Gastroesophageal sphincter (tissue), 4 donors: ENCODE results near the gene SLC7A10. TPM values are rescaled to one million over a fixed set of nuclear protein-coding genes. Genes with fewer than 3 reads are reported as not detected.
"Not testable (repeated sequence)": the region's sequence is repeated elsewhere in the genome, so short reads cannot be mapped to it uniquely, and the experiment has no call there.

ENCODE experiments used
- ATAC-seq: fragments of 150-250 bp; one replicate; pipeline ENCODE4 v1.9.1; 2016; ENCODE audit warnings: mild to moderate bottlenecking, moderate library complexity
- H3K27ac ChIP-seq, 4 donors: fragments of 200-600 bp; sonication (generic) in 3 of 4; 1 replicate in 3 of 4; 2 replicates in 1 of 4; pipeline ENCODE4 v1.5.1; 2016 to 2019
- H3K27me3 ChIP-seq: fragments of 200-600 bp; sonication (generic); one replicate; pipeline ENCODE4 v1.5.1; 2019
- H3K36me3 ChIP-seq, 2 donors: fragments of 200-600 bp; sonication (generic); one replicate each; pipeline ENCODE4 v1.5.1; 2019; ENCODE audit warnings: control low read depth in 1 of 2
- H3K4me1 ChIP-seq, 3 donors: fragments of 200-600 bp; sonication (generic); 1 replicate in 2 of 3; 2 replicates in 1 of 3; pipeline ENCODE4 v1.5.1; 2016 to 2019; ENCODE audit warnings: control low read depth in 2 of 3
- H3K4me3 ChIP-seq, 2 donors: fragments of 200-600 bp; sonication (generic); one replicate each; pipeline ENCODE4 v1.5.1; 2019; ENCODE audit warnings: mild to moderate bottlenecking in 1 of 2, moderate library complexity in 1 of 2
- H3K9me3 ChIP-seq, 3 donors: fragments of 200-600 bp; sonication (generic); one replicate each; pipeline ENCODE4 v1.5.1; 2017 to 2019; ENCODE audit warnings: control low read depth in 2 of 3
- CTCF ChIP-seq, 4 experiments: fragments of 200-600 bp in 2 of 4; fragments of 450-650 bp in 2 of 4; sonication (generic) in 1 of 4; IDR thresholded peaks; one replicate each; pipeline ENCODE4 v1.5.1; 2017 to 2019; ENCODE audit warnings: antibody characterized with exemption in 4 of 4, mild to moderate bottlenecking in 2 of 4, moderate library complexity in 2 of 4
- EP300 ChIP-seq: sonication (generic); formaldehyde crosslinking; IDR thresholded peaks from one replicate; pipeline ENCODE4 v1.6.1; 2017; ENCODE audit warnings: antibody characterized with exemption, mild to moderate bottlenecking
- POLR2A ChIP-seq, 2 donors: fragments of 450-650 bp; IDR thresholded peaks; one replicate each; pipeline ENCODE4 v1.6.1; 2017; ENCODE audit warnings: antibody characterized with exemption in 2 of 2, mild to moderate bottlenecking in 2 of 2, moderate library complexity in 1 of 2
- POLR2AphosphoS5 ChIP-seq: sonication (generic); formaldehyde crosslinking; IDR thresholded peaks from one replicate; pipeline ENCODE4 v1.6.1; 2017; ENCODE audit warnings: antibody characterized with exemption
- WGBS, 2 donors: methylation state at CpG; one replicate each; pipeline ENCODE4 v1.1.5; 2018; ENCODE audit warnings: low coverage in 1 of 2; 5-methylcytosine and 5-hydroxymethylcytosine counted together
- total RNA-seq, 4 donors: library from RNA; depleted of rRNA; stranded (reverse); fragments of >200 nt; gene quantifications; one replicate each; pipeline ENCODE4 v1.1.0, GENCODE V29; 2016

Gene SLC7A10
- total RNA-seq, 4 donors from 2014 or later, result not detected

GRCh38 chr19:33193269-33193864 lies 32.3 kb downstream of the SLC7A10 start:
- 87 to 100% methylated on average over 1 to 7 of the region's 8 CpGs for WGBS, 2 donors
- Histone ChIP-seq H3K4me3 (peak overlapping the region in 1 of 2 donors; percentile 82), H3K9me3 (no peaks in the 10 kb centered on the region), H3K27me3 (no peaks in the 10 kb centered on the region), H3K27ac (peak overlapping the region in 1 of 4 donors; percentile 55), H3K4me1 (peaks cover 0 to 22% (median 9%) of the 10 kb centered on the region in 3 donors), H3K36me3 (peaks cover 0 to 17% of the 10 kb centered on the region in 2 donors)
- ATAC-seq, result no peak
- TF ChIP-seq POLR2A (IDR thresholded peaks at IDR 0.05) (no peak), POLR2AphosphoS5 (no peak), CTCF (IDR thresholded peaks at IDR 0.05) (no peak), EP300 (no peak)

- no peak overlapping the region for H3K27ac ChIP-seq
- no peak overlapping the region for H3K4me3 ChIP-seq
- peaks cover 0 to 4% of the 10 kb centered on the region in 2 donors for H3K36me3 ChIP-seq
- H3K27me3 ChIP-seq, result no peaks in the 10 kb centered on the region
- ATAC-seq, result no peak
- no peak for TF ChIP-seq POLR2A (IDR thresholded peaks at IDR 0.05)
- TF ChIP-seq EP300, result no peak
- no peak for TF ChIP-seq CTCF (IDR thresholded peaks at IDR 0.05)
- TF ChIP-seq POLR2AphosphoS5, result no peak
- WGBS, 2 donors, result 70 to 77% methylated on average over 7 of the region's 7 CpGs
- peaks cover 0 to 22% (median 9%) of the 10 kb centered on the region in 3 donors for H3K4me1 ChIP-seq
- H3K9me3 ChIP-seq, result no peaks in the 10 kb centered on the region
Measured at GRCh38 chr19:33192010-33192409, 33.6 kb downstream of the SLC7A10 start.

GRCh38 chr19:33191501-33191900 lies 34.1 kb downstream of the SLC7A10 start:
- Histone ChIP-seq H3K4me1 (peaks cover 0 to 22% (median 9%) of the 10 kb centered on the region in 3 donors), H3K4me3 (no peak overlapping the region), H3K9me3 (no peaks in the 10 kb centered on the region), H3K36me3 (no peaks in the 10 kb centered on the region), H3K27me3 (no peaks in the 10 kb centered on the region), H3K27ac (no peak overlapping the region)
- WGBS, 2 donors, result 79 to 100% methylated on average over 1 to 6 of the region's 6 CpGs
- no peak for ATAC-seq
- TF ChIP-seq POLR2AphosphoS5 (no peak), CTCF (IDR thresholded peaks at IDR 0.05) (no peak), POLR2A (IDR thresholded peaks at IDR 0.05) (no peak), EP300 (no peak)

GRCh38 chr19:33191092-33191491 lies 34.6 kb downstream of the SLC7A10 start:
- not testable (repeated sequence) for H3K4me3 ChIP-seq

GRCh38 chr19:33189453-33189852 lies 36.2 kb downstream of the SLC7A10 start:
- no peak for ATAC-seq
- Histone ChIP-seq H3K27me3 (no peaks in the 10 kb centered on the region), H3K27ac (no peak overlapping the region), H3K9me3 (no peaks in the 10 kb centered on the region), H3K4me1 (peaks cover 0 to 8% (median 0%) of the 10 kb centered on the region in 3 donors), H3K36me3 (no peaks in the 10 kb centered on the region), H3K4me3 (no peak overlapping the region)
- 50% methylated on average over 1 of the region's 1 CpG; no CpG with 5 or more reads in 1 of the 2 donors for WGBS, 2 donors
- TF ChIP-seq CTCF (IDR thresholded peaks at IDR 0.05) (no peak), POLR2AphosphoS5 (no peak), POLR2A (IDR thresholded peaks at IDR 0.05) (no peak), EP300 (no peak)

More at GRCh38 chr19:33191092-33191491, 34.6 kb downstream of the SLC7A10 start:
- H3K36me3 ChIP-seq, H3K27me3 ChIP-seq, ATAC-seq, H3K9me3 ChIP-seq, H3K27ac ChIP-seq: not testable (repeated sequence)
- H3K4me1 ChIP-seq, result peaks cover 0 to 19% (median 8%) of the 10 kb centered on the region in 3 donors
- 76 to 90% methylated on average over 2 of the region's 4 CpGs for WGBS, 2 donors
